ENCODE measurements around the gene USP6.
"Not testable (repeated sequence)": the region's sequence is repeated elsewhere in the genome, so short reads cannot be mapped to it uniquely, and the experiment has no call there.

The USP6 gene

GRCh38 chr17:5122586-5123342, 6.9 kb downstream of the USP6 start:
- DNase-seq (ENCODE audit: low read depth) = peak; percentile 11
- peak overlapping the region; percentile 43 for H3K4me3 ChIP-seq (ENCODE audit: low read depth, low read length)
- TF ChIP-seq CTCF (conservative IDR thresholded peaks at IDR 0.05; ENCODE audit: low read depth, low read length) = no peak

- no peak overlapping the region for H3K4me3 ChIP-seq (ENCODE audit: low read depth, low read length)
- no peak for DNase-seq (ENCODE audit: low read depth)
- TF ChIP-seq CTCF (conservative IDR thresholded peaks at IDR 0.05; ENCODE audit: low read depth, low read length) = no peak
These were observed 7.7 kb downstream of the USP6 start for GRCh38 chr17:5123343-5124124.

DNA sequence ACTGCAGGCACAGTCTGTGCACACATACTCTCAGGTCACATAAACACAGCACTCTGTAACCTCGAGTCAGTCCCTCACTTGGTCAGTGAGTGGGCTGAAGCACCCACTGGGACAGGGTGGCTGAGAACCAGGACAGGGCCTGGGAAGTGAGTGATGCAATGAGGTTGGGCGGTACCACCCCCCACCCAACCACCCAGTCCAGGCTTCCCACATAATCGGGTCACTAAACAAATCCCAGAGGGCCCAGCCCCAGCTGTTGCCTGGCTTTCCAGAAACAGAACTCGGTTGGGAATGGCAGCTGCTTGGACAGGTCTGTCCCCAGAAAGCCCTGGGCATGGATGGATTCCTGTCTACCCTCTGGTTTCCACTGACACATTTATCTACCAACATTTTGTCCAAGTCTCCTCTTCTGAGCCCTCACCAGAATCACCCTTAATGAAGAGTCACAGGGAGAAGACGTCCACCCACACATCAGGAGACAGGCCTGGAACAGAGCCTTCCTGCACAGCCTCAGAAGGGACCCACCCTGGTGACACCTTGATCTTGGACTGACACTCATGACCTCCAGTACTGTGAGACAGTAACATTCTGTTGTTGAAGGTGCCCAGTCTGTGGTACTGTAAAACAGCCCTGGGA, 8.4 kb downstream of the USP6 start:
- H3K4me3 ChIP-seq (ENCODE audit: low read depth, low read length); DNase-seq (ENCODE audit: low read depth): not testable (repeated sequence)

- H3K4me3 ChIP-seq (ENCODE audit: low read depth, low read length) = not testable (repeated sequence)
- peak; percentile 12 for DNase-seq (ENCODE audit: low read depth)
These were observed 9.1 kb downstream of the USP6 start for GRCh38 chr17:5124896-5125295.

DNA sequence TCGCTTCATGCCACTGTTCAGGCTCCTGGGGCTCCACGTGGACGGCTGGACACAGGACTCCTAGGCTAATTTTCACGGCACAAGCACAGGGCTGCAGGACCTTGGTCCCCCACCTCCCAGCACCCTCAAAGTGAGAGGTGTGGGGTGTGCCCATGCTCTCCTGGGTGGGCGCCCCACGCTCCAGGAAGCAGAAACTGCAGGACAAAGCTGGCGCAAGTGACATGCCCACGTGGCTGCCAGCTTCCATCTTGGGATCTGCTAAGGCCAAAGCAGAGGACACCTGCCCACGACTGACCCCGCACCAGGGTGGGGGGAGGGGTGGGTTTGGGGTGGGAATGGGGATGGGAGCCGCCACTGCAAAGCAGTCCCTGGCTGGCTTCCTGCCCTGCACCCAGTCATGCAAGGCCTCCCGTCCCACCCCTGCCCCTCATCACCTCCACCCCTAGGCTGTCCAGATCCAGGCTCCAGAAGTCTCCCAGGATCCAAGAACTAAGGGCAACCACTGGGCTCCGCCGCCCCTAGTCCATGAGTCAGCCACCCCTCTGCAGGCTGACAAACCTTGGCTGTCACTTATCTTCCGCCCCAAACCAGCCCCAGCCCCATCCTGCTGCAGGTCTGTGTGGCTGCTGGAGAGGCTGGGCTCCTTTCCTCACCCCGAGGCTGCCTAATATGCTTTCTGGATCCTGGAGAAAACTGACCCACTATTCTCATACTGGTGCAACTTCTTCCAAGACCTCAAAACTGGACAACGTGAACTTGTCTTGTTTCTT, 11.1 kb downstream of the USP6 start:
- no peak overlapping the region for H3K4me3 ChIP-seq (ENCODE audit: low read depth, low read length)
- DNase-seq (ENCODE audit: low read depth) = no peak
- TF ChIP-seq CTCF (conservative IDR thresholded peaks at IDR 0.05; ENCODE audit: low read depth, low read length) = no peak

DNA sequence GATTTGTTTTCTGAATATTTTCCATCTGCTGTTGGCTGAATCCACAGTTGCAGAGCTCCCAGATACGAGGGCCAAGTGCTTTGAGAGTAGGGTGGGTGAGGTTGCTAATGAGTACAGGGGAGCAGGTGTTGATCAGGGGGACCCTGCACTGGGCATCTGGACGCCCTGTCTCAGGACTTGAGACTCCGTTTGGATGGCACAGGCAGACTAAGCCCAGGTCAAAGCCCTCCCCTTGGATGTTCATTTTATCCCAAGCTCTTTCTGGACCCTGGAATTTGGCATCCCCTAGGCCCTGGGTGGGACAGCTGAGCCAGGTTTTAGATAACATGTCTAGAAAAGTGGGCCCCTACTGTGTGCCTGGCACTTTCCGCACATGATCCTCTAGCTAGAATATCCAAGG, 12.1 kb downstream of the USP6 start:
- DNase-seq (ENCODE audit: low read depth) = no peak
- TF ChIP-seq CTCF (conservative IDR thresholded peaks at IDR 0.05; ENCODE audit: low read depth, low read length) = no peak

DNA sequence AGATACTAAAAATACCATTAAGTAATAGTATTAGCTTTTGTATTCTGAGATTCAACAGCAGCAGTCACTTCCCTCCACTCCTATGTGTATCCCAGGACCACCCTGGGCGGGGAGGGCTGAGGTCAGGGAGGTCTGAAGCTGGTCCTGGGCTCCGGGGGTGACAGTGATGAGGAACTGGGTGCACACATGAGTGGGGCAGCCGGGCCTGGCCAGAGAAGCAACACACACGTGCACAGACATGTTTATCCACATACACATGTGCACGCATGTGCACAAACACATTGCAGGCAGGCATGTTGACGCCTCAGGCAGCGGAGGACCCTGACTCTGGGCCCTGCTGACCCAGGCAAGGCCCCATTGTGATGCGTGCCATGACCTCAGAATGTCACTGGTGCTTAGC, 12.6 kb downstream of the USP6 start:
- DNase-seq (ENCODE audit: low read depth); H3K4me3 ChIP-seq (ENCODE audit: low read depth, low read length): not testable (repeated sequence)

More for the DNA sequence above, 12.1 kb downstream of the USP6 start:
- no peak overlapping the region for H3K4me3 ChIP-seq (ENCODE audit: low read depth, low read length)

DNA sequence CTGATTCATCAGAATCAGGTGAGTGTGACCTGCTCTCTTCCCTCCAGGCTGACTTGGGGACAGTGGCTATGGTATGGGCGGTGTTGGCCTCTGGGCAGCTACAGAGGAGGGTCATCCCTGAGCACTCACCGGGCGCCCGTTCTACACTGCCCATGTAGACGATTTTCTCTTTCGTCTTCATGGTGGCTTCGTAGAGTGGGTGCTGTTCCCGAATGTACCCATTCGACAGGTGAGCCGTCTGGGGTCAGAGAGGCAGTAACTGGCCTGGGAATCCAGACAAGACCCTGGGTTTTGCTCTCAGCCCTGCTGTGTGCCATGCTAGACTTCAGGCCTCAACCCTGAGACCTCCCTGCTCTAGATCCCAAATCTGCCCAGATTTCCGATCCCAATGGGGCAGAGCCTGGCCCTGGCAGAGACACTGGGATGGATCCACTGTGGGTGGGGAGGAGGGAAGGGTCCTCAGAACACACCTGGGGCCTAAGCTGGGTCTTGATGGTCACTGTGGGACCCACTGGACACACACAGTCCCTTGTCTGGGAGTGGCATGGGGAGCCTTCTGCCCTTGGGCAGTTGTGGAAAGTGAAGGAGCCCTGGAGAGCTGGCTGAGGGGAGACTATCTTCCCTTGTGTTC, 13.2 kb downstream of the USP6 start:
- no peak for TF ChIP-seq CTCF (conservative IDR thresholded peaks at IDR 0.05; ENCODE audit: low read depth, low read length)
- no peak for DNase-seq (ENCODE audit: low read depth)

GRCh38 chr17:5129770-5130169, 13.9 kb downstream of the USP6 start:
- not testable (repeated sequence) for DNase-seq (ENCODE audit: low read depth); H3K4me3 ChIP-seq (ENCODE audit: low read depth, low read length)

More for the DNA sequence above, 13.2 kb downstream of the USP6 start:
- no peak overlapping the region for H3K4me3 ChIP-seq (ENCODE audit: low read depth, low read length)

DNA sequence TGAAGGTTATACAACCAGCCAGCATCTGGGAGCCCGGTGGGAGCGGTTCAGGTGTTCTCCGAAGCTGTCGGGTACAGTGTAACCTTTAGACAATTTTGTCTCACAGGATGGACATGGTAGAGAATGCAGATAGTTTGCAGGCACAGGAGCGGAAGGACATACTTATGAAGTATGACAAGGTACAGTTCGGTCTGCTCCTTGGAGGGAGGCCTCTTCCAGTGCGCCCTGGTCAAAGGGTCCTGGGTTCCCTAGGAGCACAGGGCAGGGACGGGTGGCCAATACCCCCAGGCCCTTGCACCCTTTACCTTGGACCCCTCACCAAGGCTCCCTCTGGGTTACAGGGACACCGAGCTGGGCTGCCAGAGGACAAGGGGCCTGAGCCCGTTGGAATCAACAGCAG, 14.4 kb downstream of the USP6 start:
- not testable (repeated sequence) for DNase-seq (ENCODE audit: low read depth)

GRCh38 chr17:5130687-5131086, 14.9 kb downstream of the USP6 start:
- not testable (repeated sequence) for DNase-seq (ENCODE audit: low read depth); H3K4me3 ChIP-seq (ENCODE audit: low read depth, low read length)

More for the DNA sequence above, 14.4 kb downstream of the USP6 start:
- not testable (repeated sequence) for H3K4me3 ChIP-seq (ENCODE audit: low read depth, low read length)

Measured in choroid plexus epithelial cell (primary cell).